Hippocampal formation (tissue), 2 donors: ENCODE measurements around the gene CPSF4.
A peak's percentile ranks its signal among the peaks of the same experiment; 100 is the strongest.

Experiments used
- DNase-seq, 2 donors: peaks; one replicate each; lab custom pipeline; 2025; lab: John Stamatoyannopoulos, UW

CPSF4 gene

DNA sequence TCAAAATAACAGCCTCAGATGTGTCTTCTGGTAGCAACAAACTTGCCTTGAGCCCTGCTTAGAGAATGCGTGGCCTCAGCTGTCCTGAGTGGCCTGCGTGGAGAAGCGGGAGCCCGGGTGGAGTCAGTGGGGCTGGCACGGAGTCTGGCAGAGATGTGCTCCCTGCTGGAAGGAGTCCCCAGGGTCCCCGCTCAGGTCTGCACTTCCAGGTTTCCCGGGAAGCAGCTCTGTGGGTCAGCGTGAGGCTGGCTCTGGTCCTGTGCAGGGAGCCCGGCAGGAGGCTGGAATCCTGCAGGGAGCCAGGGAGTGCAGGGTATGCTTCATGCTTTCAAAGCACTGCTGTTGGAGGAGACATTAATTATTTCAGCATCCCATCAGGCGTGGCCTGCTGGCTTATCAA, 10.1 kb downstream of the CPSF4 start:
- DNase-seq, result no peak

DNA sequence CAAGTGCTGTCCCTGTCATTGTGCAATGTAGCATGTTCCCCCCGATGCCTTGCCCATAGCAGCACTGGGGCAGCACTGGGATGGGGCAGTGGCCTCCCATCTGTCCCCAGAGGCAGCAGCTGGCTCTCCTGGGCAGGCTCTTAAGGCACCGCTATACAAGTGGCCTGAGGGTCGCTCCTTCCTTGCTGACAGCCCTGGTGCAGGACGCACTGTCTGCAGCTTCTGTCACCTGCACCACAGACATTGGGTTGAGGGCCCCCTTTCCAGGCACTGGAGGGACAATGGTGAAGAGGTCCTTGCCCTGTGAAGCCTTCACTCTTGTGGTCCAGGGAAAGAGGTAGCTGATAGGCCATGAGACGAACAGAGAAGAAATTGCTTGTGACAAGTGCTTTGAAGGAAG, 10.6 kb downstream of the CPSF4 start:
- no peak for DNase-seq

DNA sequence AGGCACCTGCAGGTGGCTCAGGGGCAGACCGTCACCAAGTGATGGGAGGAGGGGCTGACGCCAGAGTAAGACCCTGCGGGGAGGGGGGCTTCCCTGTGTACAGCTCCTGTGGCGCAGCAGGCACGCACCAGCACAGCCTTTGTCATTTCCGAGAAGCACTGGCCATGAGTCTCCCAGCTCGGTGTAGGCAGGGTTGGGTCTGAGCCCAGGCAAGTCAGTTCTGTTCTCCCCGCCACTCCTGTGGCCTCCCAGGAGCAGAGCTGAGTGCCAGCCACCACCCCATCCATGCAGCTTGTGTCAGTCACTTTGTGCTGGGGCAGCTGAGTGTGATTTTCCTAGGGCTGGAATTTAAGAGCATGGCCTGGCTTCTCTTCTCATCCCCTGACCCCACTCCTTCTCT, 13.2 kb downstream of the CPSF4 start:
- peak in 1 of 2 donors; percentile 9 for DNase-seq

DNA sequence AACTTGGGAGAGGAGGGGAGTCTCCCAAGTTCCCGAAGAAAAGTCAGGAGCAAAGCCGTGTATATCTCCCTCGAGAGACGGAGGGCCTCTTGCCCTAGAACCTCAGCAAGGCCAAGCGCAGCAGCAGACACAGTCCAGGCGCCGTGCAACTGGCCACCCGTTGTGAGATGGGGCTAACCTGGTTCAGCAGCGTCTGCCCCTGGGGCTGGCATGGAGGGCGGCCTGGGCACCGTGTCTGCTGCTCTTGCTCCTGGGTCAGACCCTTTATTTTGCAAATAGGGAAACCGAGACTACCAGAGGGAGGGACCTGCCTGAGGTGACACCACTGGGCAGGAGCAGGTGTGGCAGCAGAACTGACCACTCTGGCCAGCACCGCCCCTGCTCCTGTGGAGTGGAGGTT, 13.8 kb downstream of the CPSF4 start:
- DNase-seq, result no peak

DNA sequence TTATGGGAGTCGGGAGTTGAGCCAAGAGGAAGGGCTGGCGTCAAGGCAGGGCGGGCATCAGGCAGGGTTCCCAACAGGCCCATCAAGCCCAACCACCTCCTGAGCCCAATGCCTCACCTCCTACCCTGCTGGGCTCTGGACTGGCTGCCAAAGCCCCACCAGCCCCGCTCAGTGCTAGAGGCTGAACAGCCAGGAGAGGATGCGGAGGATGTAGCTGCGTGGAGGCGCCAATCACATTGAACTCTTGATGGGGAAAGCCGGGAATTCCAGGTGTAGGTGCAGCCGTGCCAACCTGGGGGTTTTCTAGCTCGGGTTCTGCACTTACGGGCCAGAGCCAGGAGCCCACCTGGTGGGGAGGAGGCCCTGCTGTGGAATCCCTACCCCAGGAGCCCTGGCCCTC, 14.4 kb downstream of the CPSF4 start:
- no peak for DNase-seq

DNA sequence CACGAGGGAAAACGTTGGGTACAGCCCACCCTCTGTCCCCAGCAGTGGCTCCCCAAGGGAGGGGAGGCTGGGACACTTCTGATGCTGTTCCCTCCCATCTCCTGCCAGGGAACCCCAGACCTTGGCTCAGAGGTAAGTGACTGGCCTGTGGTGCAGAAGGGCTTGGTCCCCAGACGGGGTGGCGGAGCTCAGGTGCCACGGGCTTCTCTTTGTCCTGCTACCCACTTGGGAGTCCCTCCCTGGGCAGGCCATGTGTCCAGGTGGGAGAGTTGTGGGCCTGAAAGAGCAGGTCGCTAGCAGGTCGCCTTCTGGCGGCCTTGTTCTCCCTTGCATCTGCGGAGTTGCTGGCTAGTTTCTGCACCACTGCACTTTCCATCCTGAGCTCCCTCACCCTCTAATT, 17.1 kb downstream of the CPSF4 start:
- no peak for DNase-seq

DNA sequence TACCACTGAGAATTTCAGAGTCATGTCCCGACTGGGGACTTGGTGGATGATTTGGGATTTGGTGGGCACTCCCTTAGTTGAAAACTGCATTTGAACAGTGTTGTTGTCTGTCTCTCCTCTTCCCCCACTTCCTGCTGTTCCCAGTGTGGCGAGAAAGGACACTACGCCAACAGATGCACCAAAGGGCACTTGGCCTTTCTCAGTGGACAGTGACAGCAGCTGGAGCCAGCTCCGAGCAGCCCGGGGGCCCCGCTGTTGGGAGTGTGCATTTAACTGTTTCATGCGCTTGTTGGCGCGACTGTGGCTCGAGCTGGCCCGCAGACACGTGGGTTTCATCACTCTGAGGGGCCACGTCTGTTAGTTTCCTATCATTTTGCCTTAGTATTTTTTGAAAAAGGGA, 17.5 kb downstream of the CPSF4 start:
- no peak for DNase-seq

DNA sequence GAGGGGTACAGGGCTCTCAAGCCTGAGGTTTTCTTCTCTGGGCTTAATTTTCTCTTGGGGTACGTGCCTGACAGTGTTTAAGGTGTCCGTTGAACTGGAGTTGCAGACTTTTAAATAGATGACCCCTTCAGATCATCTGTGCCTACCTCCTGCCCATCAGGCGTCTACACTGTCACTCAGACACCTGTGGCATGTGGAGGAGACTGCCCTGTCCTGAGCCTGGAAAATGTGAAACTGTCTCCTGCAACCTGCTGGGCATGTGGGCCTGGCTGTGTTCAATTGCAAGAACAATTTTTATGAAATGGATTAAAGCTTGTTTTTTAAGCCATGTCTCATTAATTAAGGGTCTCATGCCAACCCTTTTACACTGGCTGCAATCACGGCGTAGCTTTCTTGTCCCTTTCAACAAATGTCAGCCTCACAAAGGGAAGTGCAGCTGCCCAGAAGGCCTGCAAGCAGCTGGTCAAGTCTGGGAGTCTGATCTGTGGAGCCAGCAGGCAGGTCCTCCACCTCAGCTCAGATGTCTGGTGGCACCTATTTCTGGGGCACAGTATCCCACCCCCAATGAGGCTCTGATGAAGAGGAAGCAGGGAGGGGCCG, 18.4 kb downstream of the CPSF4 start:
- no peak for DNase-seq

DNA sequence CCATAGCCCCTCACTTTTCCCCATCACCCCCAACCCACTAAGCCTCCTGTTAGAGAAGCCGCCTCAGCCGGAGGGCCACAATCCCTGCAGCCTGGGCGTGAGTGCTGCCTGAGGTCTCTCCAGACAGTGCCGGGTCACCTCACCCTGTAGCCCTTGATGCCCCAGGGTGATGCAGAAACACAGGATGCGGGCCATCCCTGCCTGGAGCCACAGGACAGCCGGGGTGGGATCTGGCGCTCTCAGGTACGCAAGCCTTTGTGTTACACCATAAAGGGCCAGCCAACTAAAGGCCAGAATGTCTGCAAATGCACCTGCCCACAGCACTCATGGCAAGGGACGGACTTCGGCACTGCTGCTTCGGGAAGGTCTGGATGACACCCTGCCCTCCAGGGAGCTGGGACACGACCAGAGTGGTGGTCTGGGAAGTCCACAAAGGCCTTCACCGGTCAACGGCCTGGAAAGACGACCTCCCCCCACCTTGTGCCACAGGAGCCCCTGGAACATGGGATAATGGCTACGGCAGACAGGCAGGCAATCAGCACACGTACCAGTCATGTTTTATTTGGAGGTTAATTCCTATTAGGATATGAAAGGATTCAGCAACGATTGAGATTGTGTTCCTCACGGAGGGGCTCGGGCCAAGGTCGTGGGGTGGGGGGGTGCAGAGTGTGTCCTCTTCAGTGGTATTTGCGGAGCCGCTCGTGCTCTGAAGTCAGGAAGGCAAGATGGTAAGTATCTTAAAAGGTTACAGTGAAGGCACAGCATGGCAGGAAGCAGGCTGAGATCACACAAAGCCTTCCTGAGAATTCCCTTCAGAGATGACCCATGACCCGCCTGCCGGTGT, 19.1 kb downstream of the CPSF4 start:
- no peak for DNase-seq

DNA sequence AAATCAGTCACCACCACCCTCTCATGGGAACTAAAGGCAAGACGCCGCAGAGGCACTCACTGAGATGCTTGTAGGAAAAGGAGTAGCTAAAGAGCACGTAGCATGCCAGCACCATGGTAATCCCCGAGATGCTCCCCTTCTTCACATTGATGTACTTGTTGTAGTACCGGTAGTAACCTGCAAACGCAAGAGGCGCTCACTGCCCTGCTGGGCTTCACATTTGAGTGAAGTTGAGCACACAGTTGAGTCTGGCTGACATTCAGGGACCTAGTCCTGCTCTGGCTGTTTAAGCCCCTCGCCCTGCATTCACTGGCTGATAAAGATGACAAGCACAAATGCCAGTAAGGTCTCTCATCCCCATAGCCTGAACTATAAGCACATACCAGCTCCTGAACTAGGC, 20.3 kb downstream of the CPSF4 start:
- no peak for DNase-seq

DNA sequence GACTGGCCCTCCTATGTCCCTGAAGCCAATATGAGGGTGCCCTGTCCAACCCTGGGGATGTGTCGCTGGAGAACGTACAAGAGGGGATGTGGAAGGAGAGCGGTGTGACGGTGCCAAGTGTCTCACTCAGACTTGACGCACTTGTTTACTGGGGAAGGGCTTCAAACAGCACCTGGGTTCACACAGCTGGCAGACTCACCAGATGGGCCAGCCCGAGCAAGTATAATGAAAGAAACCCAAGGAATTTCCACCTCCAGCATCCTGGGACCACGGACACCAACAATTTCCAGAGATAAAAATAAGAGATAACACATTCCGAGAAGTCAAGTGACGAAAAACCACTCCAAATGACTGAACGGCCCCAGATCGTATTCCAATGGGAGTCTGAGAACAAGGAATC, 21.9 kb downstream of the CPSF4 start:
- no peak for DNase-seq

DNA sequence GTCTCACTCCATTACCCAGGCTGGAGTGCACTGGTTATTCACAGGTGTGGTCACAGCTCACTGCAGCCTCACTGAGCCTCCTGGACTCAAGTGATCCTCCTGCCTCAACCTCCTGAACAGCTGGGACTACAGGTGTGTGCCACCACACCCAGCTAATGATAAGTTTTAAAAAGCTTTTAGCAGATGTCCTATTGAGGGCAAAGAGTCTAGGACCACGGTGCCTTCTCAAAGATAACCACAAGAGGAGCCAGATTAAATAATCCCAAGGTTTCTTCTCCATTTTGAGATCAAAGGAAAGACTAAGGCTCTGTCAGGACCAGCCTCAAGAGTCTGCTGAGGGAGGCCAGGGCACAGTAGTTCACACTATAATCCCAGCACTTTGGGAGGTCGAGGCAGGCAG, 22.5 kb downstream of the CPSF4 start:
- DNase-seq, result no peak

DNA sequence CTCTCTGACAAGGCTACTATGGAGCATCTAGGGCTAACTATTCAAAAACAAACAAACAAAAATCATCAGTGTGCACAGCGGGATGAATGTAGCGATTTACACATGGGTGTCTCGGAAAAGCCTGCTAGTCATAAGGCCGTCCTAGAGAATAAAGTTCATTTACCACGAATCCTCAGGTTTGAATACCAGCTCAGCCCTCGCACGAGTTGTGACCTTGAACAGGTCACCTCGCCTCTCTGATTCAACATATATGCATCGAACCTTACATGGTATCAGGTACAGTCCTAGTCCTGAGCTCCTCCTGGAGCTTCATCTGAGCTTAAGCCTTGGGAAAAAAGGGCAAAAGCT, 26.7 kb downstream of the CPSF4 start:
- DNase-seq, result no peak

DNA sequence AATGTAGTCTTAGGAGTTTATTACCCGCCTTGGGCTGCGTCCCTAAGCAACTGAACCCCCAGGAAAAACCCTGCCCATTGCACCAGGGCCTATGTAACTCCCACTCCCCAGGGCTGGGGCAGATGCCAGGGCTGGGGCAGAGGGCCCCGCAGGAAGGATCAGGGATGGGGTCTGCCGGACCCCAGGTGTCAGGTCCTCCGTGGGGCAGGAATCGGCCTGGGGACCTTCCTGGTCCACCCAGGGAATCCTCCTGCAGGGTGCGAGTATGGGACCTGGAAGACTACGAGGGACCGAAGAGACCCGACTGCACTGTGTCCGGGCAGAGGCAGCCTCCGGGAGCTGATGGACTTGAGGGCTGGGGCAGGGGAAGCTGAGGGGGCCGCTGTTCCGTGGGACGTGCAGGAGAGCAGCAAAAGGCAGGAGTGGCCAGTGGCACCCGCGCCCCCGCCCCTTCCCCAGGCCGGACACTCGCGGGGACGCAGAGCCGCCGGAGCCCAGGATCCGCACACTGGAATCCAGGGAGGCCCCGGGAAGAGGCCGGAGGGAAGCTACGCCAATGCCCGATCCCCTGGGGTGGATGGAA, 29.7 kb downstream of the CPSF4 start:
- DNase-seq, result no peak

DNA sequence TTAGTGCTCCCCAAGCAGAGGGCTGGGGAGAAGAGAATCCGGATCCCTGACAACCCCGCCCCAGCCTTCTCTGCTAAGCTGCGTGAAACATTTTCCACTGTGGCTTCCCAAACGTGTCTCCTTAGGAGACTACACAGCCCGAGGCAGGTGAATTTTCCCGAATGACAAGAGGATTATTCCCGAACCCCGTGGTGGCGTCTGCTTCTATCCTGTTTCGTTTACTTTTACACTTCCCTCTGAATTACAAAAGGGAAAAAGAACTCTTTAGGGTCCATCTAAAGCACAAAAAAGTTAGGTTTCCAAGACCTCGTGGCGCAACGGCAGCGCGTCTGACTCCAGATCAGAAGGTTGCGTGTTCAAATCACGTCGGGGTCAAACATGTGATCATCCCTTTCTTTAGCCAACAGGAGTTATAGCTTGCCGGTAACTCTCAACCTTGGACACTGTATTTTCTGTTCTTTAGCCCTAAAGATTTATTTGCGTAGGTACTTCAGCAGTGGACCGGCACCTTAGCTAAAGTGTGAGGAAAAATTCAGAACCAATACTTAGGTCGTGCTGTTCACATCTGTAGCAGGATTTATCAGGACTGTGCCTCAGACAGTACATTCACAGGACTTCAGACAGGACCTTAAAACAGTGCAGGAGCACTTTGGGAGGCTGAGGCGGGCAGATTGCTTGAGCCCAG, 30.8 kb downstream of the CPSF4 start:
- no peak for DNase-seq

DNA sequence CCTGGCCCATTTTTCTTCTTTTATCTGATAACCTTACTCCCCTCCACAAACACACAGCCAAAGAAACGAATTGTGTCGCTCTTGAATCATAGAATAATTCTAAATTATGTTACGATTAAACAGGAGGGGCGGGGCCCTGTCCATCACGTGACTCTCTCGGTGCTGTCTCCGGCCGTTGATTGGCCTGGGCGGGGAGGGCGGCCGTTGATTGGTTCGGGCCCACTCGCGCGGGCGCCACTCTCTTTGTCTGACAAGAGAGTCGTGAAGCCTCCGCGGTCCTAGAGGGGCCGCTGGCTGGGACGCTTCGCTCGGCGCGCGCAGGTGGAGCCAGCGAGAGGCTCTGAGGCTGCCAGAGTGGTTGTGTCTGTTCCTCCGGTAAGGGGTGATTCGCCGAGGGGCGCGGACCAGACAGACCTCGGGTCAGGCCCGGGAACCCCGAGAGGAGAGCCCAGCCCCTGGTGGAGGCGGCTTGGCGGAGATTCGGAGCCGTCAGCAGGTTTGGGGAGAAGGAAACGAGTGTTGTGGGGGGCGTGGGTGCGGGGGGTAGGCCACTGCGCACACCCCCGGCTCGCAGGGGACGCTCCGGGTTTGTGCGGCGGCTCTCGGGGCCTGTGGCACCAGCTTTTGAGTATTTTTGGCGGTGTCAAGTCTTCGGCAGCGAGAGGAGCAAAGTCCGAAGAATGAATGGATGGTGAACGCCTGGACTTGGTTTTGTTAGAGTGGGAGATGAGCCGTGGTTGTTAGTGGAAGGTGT, 34.0 kb downstream of the CPSF4 start, which contains the start of gene ZNF789:
ZNF789 (plus strand) TSS at position 330 of the 754 bp plus-strand sequence. CDS start 3,567 bp downstream, outside the sequence.
- peak; percentile 92 to 96 for DNase-seq

DNA sequence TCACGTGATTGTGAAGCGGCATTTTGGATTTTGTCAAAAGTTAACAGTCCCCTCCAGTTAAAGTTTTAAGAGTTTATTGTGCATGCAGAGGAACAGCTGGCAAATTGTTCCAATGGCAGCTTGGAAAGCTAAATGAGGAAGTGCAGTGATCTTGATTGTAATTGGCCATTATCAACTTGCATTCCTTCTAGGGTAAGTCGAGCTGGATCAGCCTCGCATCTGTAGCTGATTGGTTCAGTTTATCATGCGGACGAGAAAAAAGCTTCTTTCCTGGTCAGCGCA, 34.5 kb downstream of the CPSF4 start:
- no peak for DNase-seq

DNA sequence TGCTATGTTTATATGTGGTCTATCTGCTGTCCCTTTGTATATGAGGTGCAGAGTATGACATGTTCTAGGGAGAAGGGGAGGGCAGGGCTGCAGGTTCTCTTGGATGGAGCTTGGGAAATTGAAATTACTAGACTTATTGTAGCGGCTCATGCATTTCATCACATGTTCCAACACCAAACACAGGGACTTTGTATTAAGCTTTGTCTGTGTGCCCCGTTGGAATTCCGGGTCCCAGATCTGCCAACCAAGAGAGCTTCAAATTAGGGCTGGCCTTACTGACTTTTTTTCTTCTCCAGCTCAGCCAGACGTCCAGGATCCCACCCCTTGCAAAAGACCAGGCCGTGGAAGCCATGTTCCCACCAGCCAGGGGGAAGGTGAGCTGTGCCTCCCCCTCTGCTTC, 37.4 kb downstream of the CPSF4 start:
- no peak for DNase-seq

DNA sequence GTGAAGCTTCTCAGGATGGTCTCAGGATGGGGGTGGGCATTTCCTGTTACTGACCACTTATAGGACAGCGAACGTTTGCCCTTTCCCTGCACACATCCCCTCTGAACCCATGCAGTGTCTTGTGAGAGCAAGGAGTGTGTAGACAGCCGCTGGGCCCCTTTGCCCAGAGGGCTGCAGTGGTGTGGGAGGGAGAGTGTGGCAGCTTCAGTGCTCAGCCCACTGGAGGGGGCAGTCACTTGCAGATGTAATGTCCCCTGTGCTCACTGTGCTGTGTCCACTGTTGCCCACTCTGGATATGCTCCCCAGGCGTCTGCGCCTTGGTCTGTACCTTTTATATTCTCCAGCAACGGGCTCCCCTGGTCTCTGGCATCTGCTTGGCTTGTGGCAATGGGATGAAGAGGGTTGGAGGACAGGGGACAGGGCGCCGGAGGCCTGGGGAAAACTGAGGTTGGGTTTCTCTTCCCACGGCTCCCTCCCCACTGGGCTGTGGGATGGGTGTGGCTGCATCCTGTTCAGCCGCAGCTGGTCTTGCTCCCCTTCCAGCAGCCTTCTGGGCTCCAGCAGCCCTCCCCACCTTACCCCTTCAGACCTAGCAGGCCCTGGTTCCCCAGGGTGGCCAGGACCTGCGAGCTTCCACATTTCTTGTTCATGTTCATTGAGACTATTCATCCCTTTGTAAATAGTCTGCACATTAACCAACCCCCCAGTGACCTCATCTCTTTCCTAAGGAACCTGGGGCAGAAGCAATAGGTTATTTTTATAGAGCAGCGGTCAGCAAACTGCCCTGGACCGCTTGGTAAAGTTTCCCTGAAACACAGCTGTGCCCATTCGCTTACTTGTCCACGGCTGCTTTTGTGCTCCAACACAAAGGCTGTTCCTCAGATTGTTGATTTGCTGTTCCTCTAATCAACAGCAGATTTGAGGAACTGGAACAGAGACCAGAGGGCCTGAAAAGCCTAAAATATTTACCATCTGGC, 40.0 kb downstream of the CPSF4 start:
- DNase-seq, result no peak

DNA sequence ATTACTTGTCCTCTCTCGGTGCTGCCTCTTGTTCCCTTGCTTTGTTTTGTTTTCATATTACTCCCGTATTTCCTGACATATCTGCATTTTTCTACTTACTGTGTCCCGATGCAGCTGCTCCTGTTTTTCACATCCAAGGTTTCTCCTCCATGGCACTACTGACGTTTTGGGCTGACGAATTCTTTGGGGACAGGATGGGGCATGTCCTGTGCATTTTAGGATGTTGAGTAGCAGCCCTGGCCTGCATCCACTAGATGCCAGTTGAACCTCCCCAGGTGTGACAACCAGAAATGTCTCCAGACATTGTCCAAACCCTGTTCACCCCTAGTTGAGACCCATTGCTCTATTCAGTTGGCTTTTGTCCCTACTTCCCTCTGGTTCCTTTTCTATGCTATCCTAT, 46.4 kb downstream of the CPSF4 start:
- DNase-seq, result no peak

DNA sequence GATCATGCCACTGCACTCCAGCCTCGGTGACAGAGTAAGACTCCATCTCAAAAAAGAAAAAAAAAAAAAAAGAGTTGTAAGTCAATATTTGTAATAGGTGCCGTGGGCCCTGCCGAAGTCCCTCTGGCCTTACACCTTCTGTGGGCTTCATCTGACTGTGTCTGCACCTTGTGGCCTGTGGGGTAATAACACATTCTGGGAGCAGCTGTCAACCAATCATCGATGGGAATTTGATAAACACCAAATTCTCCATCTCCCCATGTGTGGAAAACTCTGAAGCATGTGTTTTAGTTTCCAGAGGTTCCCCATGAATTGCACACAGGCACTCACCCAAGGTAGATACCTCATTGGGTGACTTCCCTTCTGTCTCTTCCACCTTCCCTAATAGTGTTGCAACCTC, 50.5 kb downstream of the CPSF4 start:
- DNase-seq, result no peak
